CD4-positive, alpha-beta T cell treated with Interleukin-4 for 1 hour (primary cell): ENCODE data around the gene POU6F1.

Source experiments
- DNase-seq, 2 donors: peaks; one replicate each; pipeline ENCODE4 v3.0.0-alpha.2; 2020 to 2022

The POU6F1 gene

GRCh38 chr12:51152953-51153352 is 64.9 kb downstream of the POU6F1 start:
- DNase-seq, result no peak

DNA sequence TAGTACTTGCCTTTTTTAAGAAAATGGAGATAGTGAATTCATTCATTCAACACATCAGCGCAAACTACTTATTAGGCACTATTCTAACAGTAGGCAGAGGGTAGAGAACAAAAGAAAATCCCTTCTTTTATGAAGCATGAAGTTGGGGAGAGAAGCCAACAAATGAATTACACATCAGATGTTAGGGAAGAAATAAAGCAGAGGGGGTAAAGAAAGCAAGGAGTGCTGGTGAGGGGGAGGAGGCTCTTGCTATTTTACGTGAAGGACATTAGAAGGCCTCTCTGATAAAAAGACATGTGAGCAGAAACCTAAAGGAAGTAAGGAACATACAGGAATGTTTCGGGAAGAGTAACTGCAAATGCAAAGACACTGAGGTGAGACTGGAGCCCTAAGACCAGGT is 67.1 kb downstream of the POU6F1 start:
- DNase-seq, result no peak

GRCh38 chr12:51147309-51147708 is 70.6 kb downstream of the POU6F1 start:
- no peak for DNase-seq

DNA sequence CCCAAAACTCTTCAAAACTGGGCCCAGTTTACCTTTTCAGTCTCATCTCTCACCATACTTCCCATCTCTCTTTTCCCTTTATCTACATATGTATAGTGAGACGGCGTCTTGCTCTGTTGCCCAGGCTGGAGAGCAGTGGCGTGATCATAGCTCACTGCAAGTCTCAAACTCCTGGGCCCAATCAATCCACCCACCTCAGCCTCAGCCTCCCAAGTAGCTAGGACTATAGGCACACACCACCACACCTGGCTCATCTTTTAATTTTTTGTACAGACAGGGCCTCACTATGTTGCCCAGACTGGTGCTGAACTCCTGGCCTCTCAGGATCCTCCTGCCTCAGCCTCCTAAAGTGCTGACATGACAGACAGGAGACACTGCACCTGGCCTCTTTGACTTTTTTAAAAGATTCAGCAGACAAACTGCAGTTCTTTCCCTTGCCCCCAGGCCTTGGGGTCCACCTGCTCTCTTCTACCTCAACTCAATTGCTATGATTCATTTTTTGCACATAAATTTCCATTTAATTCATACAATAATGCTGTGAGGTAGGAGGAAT is 78.5 kb downstream of the POU6F1 start:
- DNase-seq, result no peak
